Stimulated activated CD8-positive, alpha-beta memory T cell treated with anti-CD3 and anti-CD28 coated beads, Interleukin-7, amount 100 ng/mL, for 48 hours (primary cell): ENCODE data around the gene KDM4C.

Experiments used
- DNase-seq, 2 donors: peaks; one replicate each; pipeline ENCODE4 v3.0.0-alpha.2; 2020; ENCODE audit warnings: low read depth in 1 of 2; ENCODE audit errors: extremely low read depth in 1 of 2

The KDM4C gene

GRCh38 chr9:6960777-6961176, 203.0 kb downstream of the KDM4C start:
- DNase-seq, result no peak

- no peak for DNase-seq
Observed at GRCh38 chr9:6961845-6962522, 204.2 kb downstream of the KDM4C start.

- no peak for DNase-seq
Observed at GRCh38 chr9:6965566-6965965, 207.8 kb downstream of the KDM4C start.

GRCh38 chr9:6968271-6968670, 210.5 kb downstream of the KDM4C start:
- no peak for DNase-seq

GRCh38 chr9:6969805-6970204, 212.0 kb downstream of the KDM4C start:
- DNase-seq, result no peak

- no peak for DNase-seq
Observed at GRCh38 chr9:6973089-6973488, 215.3 kb downstream of the KDM4C start.

- DNase-seq, result no peak
Observed at GRCh38 chr9:6973762-6974161, 216.0 kb downstream of the KDM4C start.

- no peak for DNase-seq
Observed at GRCh38 chr9:6975198-6975597, 217.4 kb downstream of the KDM4C start.

- DNase-seq, result no peak
Observed at GRCh38 chr9:6977761-6978160, 220.0 kb downstream of the KDM4C start.

- DNase-seq, result no peak
Observed at GRCh38 chr9:6978591-6978990, 220.8 kb downstream of the KDM4C start.

- DNase-seq, result no peak
Observed at GRCh38 chr9:6984941-6985578, 227.3 kb downstream of the KDM4C start.

- DNase-seq, result no peak
Observed at GRCh38 chr9:6986141-6986815, 228.5 kb downstream of the KDM4C start.

- no peak for DNase-seq
Observed at GRCh38 chr9:6987381-6987780, 229.6 kb downstream of the KDM4C start.

GRCh38 chr9:6991418-6991817, 233.6 kb downstream of the KDM4C start:
- no peak for DNase-seq

GRCh38 chr9:6996061-6996854, 238.5 kb downstream of the KDM4C start:
- DNase-seq, result no peak

GRCh38 chr9:6997330-6997729, 239.6 kb downstream of the KDM4C start:
- DNase-seq, result no peak

GRCh38 chr9:6999794-7000193, 242.0 kb downstream of the KDM4C start:
- DNase-seq, result no peak

- DNase-seq, result no peak
Observed at GRCh38 chr9:7001571-7001970, 243.8 kb downstream of the KDM4C start.

- no peak for DNase-seq
Observed at GRCh38 chr9:7003861-7004260, 246.1 kb downstream of the KDM4C start.

GRCh38 chr9:7006417-7006816, 248.6 kb downstream of the KDM4C start:
- no peak for DNase-seq

GRCh38 chr9:7008411-7008810, 250.6 kb downstream of the KDM4C start:
- DNase-seq, result no peak
